Measurements from ENCODE around the gene ST7. TPM values are rescaled to one million over a fixed set of nuclear protein-coding genes. Genes with fewer than 3 reads are reported as not detected.

Gene ST7
- total and polyA plus RNA-seq, 2 experiments from 2014 or later, result 9.9 to 18.3 TPM

- Histone ChIP-seq H3K79me2 (replicated peaks; ENCODE audit: insufficient read depth) (no peaks in the 10 kb centered on the region), H3K27me3 (ENCODE audit: insufficient read depth) (no peaks in the 10 kb centered on the region), H3K4me1 (ENCODE audit: insufficient read depth) (no peaks in the 10 kb centered on the region), H3K4me3 (no peak overlapping the region), H4K20me1 (replicated peaks; ENCODE audit: insufficient read depth) (no peaks in the 10 kb centered on the region), H3K4me2 (no peak overlapping the region), H2AFZ (no peak overlapping the region), H3K27ac (ENCODE audit: low read depth) (no peak overlapping the region), H3K36me3 (ENCODE audit: insufficient read depth) (no peaks in the 10 kb centered on the region), H3F3A (replicated peaks; ENCODE audit: low read depth) (no peaks in the 10 kb centered on the region), H3K9me2 (ENCODE audit: insufficient read depth) (0 out of 2 replicates have a peak, but pooled peaks cover 4% of the 10 kb centered on the region)
- TF ChIP-seq ZNF114 (CRISPR knock-in tag; IDR thresholded peaks at IDR 0.05) (no peak), STAT1 (IDR thresholded peaks at IDR 0.05; ENCODE audit: unreplicated experiment) (no peak), EZH2phosphoT487 (IDR thresholded peaks at IDR 0.05; ENCODE audit: unreplicated experiment) (no peak)
- H3K4me1 Mint-ChIP-seq, result peaks cover 8% of the 10 kb centered on the region
- DNase-seq (ENCODE audit: low spot score) (no peak), ATAC-seq (no peak)
- no peaks in the 10 kb centered on the region for H3K27me3 Mint-ChIP-seq (ENCODE audit: insufficient read depth, low read depth, poor library complexity)
- no peak overlapping the region for H3K27ac Mint-ChIP-seq
- H3K36me3 Mint-ChIP-seq (ENCODE audit: low read depth), result no peaks in the 10 kb centered on the region
- no peak overlapping the region for H3K4me3 Mint-ChIP-seq
- H3K9me3 Mint-ChIP-seq, result no peaks in the 10 kb centered on the region
Measured at GRCh38 chr7:117229350-117229749, 276.0 kb downstream of the ST7 start.

GRCh38 chr7:117230276-117231046, 277.2 kb downstream of the ST7 start:
- Histone ChIP-seq H4K20me1 (replicated peaks; ENCODE audit: insufficient read depth) (no peaks in the 10 kb centered on the region), H3K4me3 (no peak overlapping the region), H3F3A (replicated peaks; ENCODE audit: low read depth) (no peaks in the 10 kb centered on the region), H2AFZ (no peak overlapping the region), H3K9me2 (ENCODE audit: insufficient read depth) (0 out of 2 replicates have a peak, but pooled peaks cover 4% of the 10 kb centered on the region), H3K4me2 (no peak overlapping the region), H3K79me2 (replicated peaks; ENCODE audit: insufficient read depth) (no peaks in the 10 kb centered on the region), H3K4me1 (ENCODE audit: insufficient read depth) (no peaks in the 10 kb centered on the region), H3K36me3 (ENCODE audit: insufficient read depth) (no peaks in the 10 kb centered on the region), H3K27ac (ENCODE audit: low read depth) (no peak overlapping the region), H3K27me3 (ENCODE audit: insufficient read depth) (no peaks in the 10 kb centered on the region)
- Mint-ChIP-seq H3K9me3 (no peaks in the 10 kb centered on the region), H3K4me1 (peaks cover 8% of the 10 kb centered on the region), H3K27me3 (ENCODE audit: insufficient read depth, low read depth, poor library complexity) (no peaks in the 10 kb centered on the region), H3K36me3 (ENCODE audit: low read depth) (no peaks in the 10 kb centered on the region), H3K4me3 (no peak overlapping the region), H3K27ac (no peak overlapping the region)
- no peak for ATAC-seq
- TF ChIP-seq ZNF114 (CRISPR knock-in tag; IDR thresholded peaks at IDR 0.05), result no peak
- TF ChIP-seq REST (IDR thresholded peaks at IDR 0.05; ENCODE audit: unreplicated experiment), result no peak
- no peak for TF ChIP-seq STAT1 (IDR thresholded peaks at IDR 0.05; ENCODE audit: unreplicated experiment)
- no peak for TF ChIP-seq ZNF462 (CRISPR knock-in tag; IDR thresholded peaks at IDR 0.05)
- DNase-seq (ENCODE audit: low spot score), result no peak
